Mucosa of descending colon (tissue), 3 donors: ENCODE measurements around the gene PRR35. TPM values are rescaled to one million over a fixed set of nuclear protein-coding genes. Genes with fewer than 3 reads are reported as not detected.

Experiments used
- ATAC-seq: fragments of 200-7000 bp; cut with Tn5 transposase; one replicate; pipeline ENCODE4 v1.9.1; 2020; ENCODE audit warnings: mild to moderate bottlenecking, moderate library complexity
- DNase-seq, 3 donors: peaks; one replicate each; pipeline ENCODE4 v3.0.0-alpha.2; 2020
- H3K36me3 ChIP-seq: fragments of 200-600 bp; one replicate; pipeline ENCODE4 v1.8.0; 2021; ENCODE audit warnings: low read depth, mild to moderate bottlenecking
- H3K4me1 ChIP-seq: fragments of 200-600 bp; one replicate; pipeline ENCODE4 v1.8.0; 2021; ENCODE audit warnings: low read depth, mild to moderate bottlenecking
- H3K4me3 ChIP-seq: fragments of 200-600 bp; one replicate; pipeline ENCODE4 v1.8.0; 2021; ENCODE audit warnings: mild to moderate bottlenecking
- H3K9me3 ChIP-seq: fragments of 200-600 bp; one replicate; pipeline ENCODE4 v1.8.0; 2021; ENCODE audit warnings: mild to moderate bottlenecking
- intact Hi-C, 2 donors: fragments of 100-400 bp; cut with DNase I in 1 of 2; cut with micrococcal nuclease in 1 of 2; formaldehyde crosslinking; loops; one replicate each; pipeline versions ENCODE4 v1.11.0 to v1.11.1; 2022; cut with DNase I, micrococcal nuclease
- total RNA-seq, 3 donors: library from RNA; stranded (reverse); fragmentation: NEBNext Ultra II Directional in 2 of 3; extraction: Animal tissue kit (Norgen Biotek cat#: 25700) in 2 of 3; gene quantifications; one replicate each; pipeline versions ENCODE4 v1.2.1 to v1.2.4, GENCODE V29; 2021 to 2023
- TF ChIP-seq, protein P1 (sequence below): fragments of 200-600 bp; IDR thresholded peaks from one replicate; pipeline ENCODE4 v1.8.0; 2022; ENCODE audit warnings: antibody characterized with exemption, mild to moderate bottlenecking
- donor health status: DM: no; HTN: no; CAD: no; lungs with moderate emphysema.
- donor health status: DM: no; HTN: no; CAD: no.
- donor health status: DM: no; HTN: yes; CAD: no.

Gene PRR35
- total RNA-seq, 3 donors from 2014 or later = not detected

- no peak overlapping the region for H3K4me3 ChIP-seq
- no peaks in the 10 kb centered on the region for H3K4me1 ChIP-seq
- no peaks in the 10 kb centered on the region for H3K36me3 ChIP-seq
- intact Hi-C loops = no loop called here
- no peak for ATAC-seq
- H3K9me3 ChIP-seq = no peaks in the 10 kb centered on the region
- TF ChIP-seq, protein P1, sequence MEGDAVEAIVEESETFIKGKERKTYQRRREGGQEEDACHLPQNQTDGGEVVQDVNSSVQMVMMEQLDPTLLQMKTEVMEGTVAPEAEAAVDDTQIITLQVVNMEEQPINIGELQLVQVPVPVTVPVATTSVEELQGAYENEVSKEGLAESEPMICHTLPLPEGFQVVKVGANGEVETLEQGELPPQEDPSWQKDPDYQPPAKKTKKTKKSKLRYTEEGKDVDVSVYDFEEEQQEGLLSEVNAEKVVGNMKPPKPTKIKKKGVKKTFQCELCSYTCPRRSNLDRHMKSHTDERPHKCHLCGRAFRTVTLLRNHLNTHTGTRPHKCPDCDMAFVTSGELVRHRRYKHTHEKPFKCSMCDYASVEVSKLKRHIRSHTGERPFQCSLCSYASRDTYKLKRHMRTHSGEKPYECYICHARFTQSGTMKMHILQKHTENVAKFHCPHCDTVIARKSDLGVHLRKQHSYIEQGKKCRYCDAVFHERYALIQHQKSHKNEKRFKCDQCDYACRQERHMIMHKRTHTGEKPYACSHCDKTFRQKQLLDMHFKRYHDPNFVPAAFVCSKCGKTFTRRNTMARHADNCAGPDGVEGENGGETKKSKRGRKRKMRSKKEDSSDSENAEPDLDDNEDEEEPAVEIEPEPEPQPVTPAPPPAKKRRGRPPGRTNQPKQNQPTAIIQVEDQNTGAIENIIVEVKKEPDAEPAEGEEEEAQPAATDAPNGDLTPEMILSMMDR = no peak
- DNase-seq = no peak
Measured at GRCh38 chr16:516301-516700, 43.9 kb upstream of the PRR35 start.

- Histone ChIP-seq H3K36me3 (no peaks in the 10 kb centered on the region), H3K4me3 (no peak overlapping the region), H3K4me1 (peaks cover 4% of the 10 kb centered on the region), H3K9me3 (no peaks in the 10 kb centered on the region)
- no peak for ATAC-seq
- intact Hi-C loops = no loop called here
- no peak for DNase-seq
- TF ChIP-seq, protein P1 = no peak
Measured at GRCh38 chr16:518858-519257, 41.3 kb upstream of the PRR35 start.

DNA sequence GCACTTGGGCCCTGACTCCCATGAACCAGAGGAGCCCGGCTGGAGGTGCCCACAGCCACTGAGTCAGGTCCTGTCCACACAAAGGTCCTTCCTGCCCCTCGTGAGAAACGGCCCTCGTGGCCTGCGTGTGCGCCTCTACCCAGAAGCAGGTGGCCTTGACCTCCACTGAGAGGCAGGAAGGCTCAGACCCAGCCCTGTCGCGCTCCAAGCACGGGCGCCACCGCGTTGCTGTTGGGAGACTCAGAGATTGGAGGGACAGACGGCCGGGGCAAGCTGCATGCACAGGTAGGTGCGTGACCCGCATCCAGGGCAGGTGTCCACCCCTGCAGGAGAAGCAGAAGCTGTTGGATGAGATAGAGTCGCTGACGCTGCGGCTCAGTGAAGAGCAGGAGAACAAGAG, 40.8 kb upstream of the PRR35 start:
- DNase-seq (no peak), ATAC-seq (no peak)
- Histone ChIP-seq H3K4me3 (no peak overlapping the region), H3K4me1 (peaks cover 4% of the 10 kb centered on the region), H3K9me3 (no peaks in the 10 kb centered on the region), H3K36me3 (no peaks in the 10 kb centered on the region)
- TF ChIP-seq, protein P1 = no peak
- intact Hi-C loops = no loop called here

- DNase-seq (peak in 1 of 3 donors; percentile 50), ATAC-seq (no peak)
- Histone ChIP-seq H3K9me3 (no peaks in the 10 kb centered on the region), H3K4me3 (no peak overlapping the region), H3K36me3 (no peaks in the 10 kb centered on the region), H3K4me1 (peaks cover 6% of the 10 kb centered on the region)
- intact Hi-C loops = no loop called here
- TF ChIP-seq, protein P1 = no peak
Measured at GRCh38 chr16:519841-520687, 40.1 kb upstream of the PRR35 start.

- H3K4me1 ChIP-seq = peaks cover 13% of the 10 kb centered on the region
- no peaks in the 10 kb centered on the region for H3K36me3 ChIP-seq
- H3K4me3 ChIP-seq = no peak overlapping the region
- ATAC-seq (no peak), DNase-seq (peak in 1 of 3 donors; percentile 50)
- intact Hi-C loops = no loop called here
- TF ChIP-seq, protein P1 = no peak
- no peaks in the 10 kb centered on the region for H3K9me3 ChIP-seq
Measured at GRCh38 chr16:520847-521246, 39.3 kb upstream of the PRR35 start.
